SU-DHL-6 (cell line): ENCODE data around the gene ACP5.
A peak's percentile ranks its signal among the peaks of the same experiment; 100 is the strongest.
"Not testable (repeated sequence)": the region's sequence is repeated elsewhere in the genome, so short reads cannot be mapped to it uniquely, and the experiment has no call there.

Experiments used
- H2AFZ ChIP-seq: fragments of 200-600 bp; sonication (generic); 2 replicates; pipeline ENCODE4 v1.6.1; 2014; ENCODE audit warnings: low read depth, mild to moderate bottlenecking, moderate library complexity, mixed read lengths, antibody characterized with exemption, low read length; ENCODE audit not compliant: severe bottlenecking
- H3F3A ChIP-seq: fragments of 200-600 bp; shearing (Covaris generic); 2 replicates; pipeline ENCODE4 v1.6.0; 2016; ENCODE audit warnings: antibody characterized with exemption, mild to moderate bottlenecking; ENCODE audit not compliant: insufficient read depth
- H3K27ac ChIP-seq: fragments of 200-600 bp; sonication (generic); 2 replicates; pipeline ENCODE4 v1.5.1; 2016; ENCODE audit warnings: low read depth, mild to moderate bottlenecking, low read length, moderate library complexity, mixed read lengths
- H3K27me3 ChIP-seq: fragments of 200-600 bp; sonication (generic), shearing (Covaris generic); 2 replicates; pipeline ENCODE4 v1.6.0; 2014; ENCODE audit warnings: mild to moderate bottlenecking, low read length
- H3K36me3 ChIP-seq: fragments of 200-600 bp; sonication (generic); 2 replicates; pipeline ENCODE4 v1.6.1; 2014; ENCODE audit warnings: mild to moderate bottlenecking, low read length, mixed read lengths
- H3K4me2 ChIP-seq: fragments of 300-600, 200-600 bp; shearing (Covaris generic), sonication (generic); 2 replicates; pipeline ENCODE4 v1.6.0; 2014; ENCODE audit warnings: low read length, low read depth, mild to moderate bottlenecking; ENCODE audit not compliant: poor library complexity, severe bottlenecking
- H3K4me3 ChIP-seq: fragments of 200-600 bp; sonication (generic); 2 replicates; pipeline ENCODE4 v1.5.1; 2014; ENCODE audit warnings: antibody characterized with exemption, low read length, mild to moderate bottlenecking, mixed read lengths; ENCODE audit not compliant: insufficient read depth, poor library complexity, severe bottlenecking
- H3K79me2 ChIP-seq: fragments of 200-600 bp; sonication (generic); 2 replicates; pipeline ENCODE4 v1.6.1; 2014; ENCODE audit warnings: mild to moderate bottlenecking, low read length, moderate library complexity; ENCODE audit not compliant: insufficient read depth
- H3K9ac ChIP-seq: fragments of 200-600 bp; sonication (generic); 2 replicates; pipeline ENCODE4 v1.7.0; 2014; ENCODE audit warnings: mild to moderate bottlenecking, low read length
- H3K9me2 ChIP-seq: fragments of 200-600 bp; sonication (generic); replicated peaks from 2 replicates; pipeline ENCODE4 v1.6.1; 2014; ENCODE audit warnings: low read length; ENCODE audit not compliant: insufficient read depth
- H3K9me3 ChIP-seq: fragments of 200-600 bp; sonication (generic); 2 replicates; pipeline ENCODE4 v1.6.1; 2014; ENCODE audit warnings: low read length, mixed read lengths; ENCODE audit not compliant: insufficient read depth
- H4K20me1 ChIP-seq: fragments of 200-600 bp; sonication (generic); 2 replicates; pipeline ENCODE4 v1.6.1; 2014; ENCODE audit warnings: low read depth, mild to moderate bottlenecking, antibody characterized with exemption, low read length, moderate library complexity, mixed read lengths
- CTCF ChIP-seq: fragments of 200-600 bp; sonication (generic); IDR thresholded peaks from one replicate; pipeline ENCODE4 v1.5.1; 2017; ENCODE audit warnings: antibody characterized with exemption, mild to moderate bottlenecking, low read length, moderate library complexity; ENCODE audit not compliant: insufficient read depth, poor library complexity, severe bottlenecking
- EZH2phosphoT487 ChIP-seq: fragments of 200-600 bp; sonication (generic), shearing (Covaris generic); conservative IDR thresholded peaks from 2 replicates; pipeline ENCODE4 v1.6.1; 2018; ENCODE audit warnings: mild to moderate bottlenecking, antibody characterized with exemption, low read length, moderate library complexity, mixed read lengths

The ACP5 gene

GRCh38 chr19:11611730-11612129 is 34.3 kb upstream of the ACP5 start:
- H3K9me2 ChIP-seq: no peaks in the 10 kb centered on the region
- H3K9ac ChIP-seq: no peak overlapping the region
- peaks cover 13% of the 10 kb centered on the region for H3K36me3 ChIP-seq
- no peaks in the 10 kb centered on the region; the same call in 1 of the 2 replicates for H3F3A ChIP-seq
- no peak overlapping the region for H2AFZ ChIP-seq
- no peak overlapping the region for H3K4me3 ChIP-seq
- TF ChIP-seq CTCF (no peak), EZH2phosphoT487 (no peak)
- no peak overlapping the region for H3K27ac ChIP-seq
- H3K9me3 ChIP-seq: peaks cover 5% of the 10 kb centered on the region; the same call in 1 of the 2 replicates
- H3K4me2 ChIP-seq: no peak overlapping the region
- H3K27me3 ChIP-seq: no peaks in the 10 kb centered on the region
- no peaks in the 10 kb centered on the region for H4K20me1 ChIP-seq
- H3K79me2 ChIP-seq: no peaks in the 10 kb centered on the region

- Histone ChIP-seq H3K9ac (no peak overlapping the region), H3K9me2 (no peaks in the 10 kb centered on the region), H3K4me3 (no peak overlapping the region), H3K27me3 (no peaks in the 10 kb centered on the region), H2AFZ (no peak overlapping the region), H3K9me3 (peaks cover 9% of the 10 kb centered on the region; the same call in 1 of the 2 replicates), H3K27ac (no peak overlapping the region), H3K4me2 (no peak overlapping the region), H3F3A (no peaks in the 10 kb centered on the region; the same call in 1 of the 2 replicates), H3K36me3 (peaks cover 8% of the 10 kb centered on the region; the same call in 1 of the 2 replicates), H3K79me2 (peaks cover 4% of the 10 kb centered on the region), H4K20me1 (no peaks in the 10 kb centered on the region)
- no peak for TF ChIP-seq CTCF
- TF ChIP-seq EZH2phosphoT487: no peak
These were observed 29.0 kb upstream of the ACP5 start for GRCh38 chr19:11606484-11606883.

- H3K4me2 ChIP-seq, H3K27me3 ChIP-seq, H3F3A ChIP-seq, H3K27ac ChIP-seq, H3K9ac ChIP-seq, H3K4me3 ChIP-seq, H4K20me1 ChIP-seq, H2AFZ ChIP-seq, H3K9me3 ChIP-seq, H3K36me3 ChIP-seq, H3K9me2 ChIP-seq: not testable (repeated sequence)
- H3K79me2 ChIP-seq: peaks cover 24% of the 10 kb centered on the region
These were observed 22.3 kb upstream of the ACP5 start for GRCh38 chr19:11599704-11600103.

- no peak for TF ChIP-seq CTCF
- TF ChIP-seq EZH2phosphoT487: no peak
- no peak overlapping the region for H3K4me3 ChIP-seq
- peaks cover 24% of the 10 kb centered on the region for H3K79me2 ChIP-seq
- H3K9me3 ChIP-seq: no peaks in the 10 kb centered on the region
- no peaks in the 10 kb centered on the region; the same call in 1 of the 2 replicates for H3K36me3 ChIP-seq
- H3K27me3 ChIP-seq: no peaks in the 10 kb centered on the region
- no peak overlapping the region for H3K27ac ChIP-seq
- no peaks in the 10 kb centered on the region for H3K9me2 ChIP-seq
- no peaks in the 10 kb centered on the region for H4K20me1 ChIP-seq
- peak overlapping the region; percentile 74 for H3K4me2 ChIP-seq
- H3F3A ChIP-seq: no peaks in the 10 kb centered on the region; the same call in 1 of the 2 replicates
- no peak overlapping the region for H3K9ac ChIP-seq
- H2AFZ ChIP-seq: no peak overlapping the region
These were observed 21.3 kb upstream of the ACP5 start for GRCh38 chr19:11598746-11599145.
